Heart left ventricle (tissue), 16 donors: Measurements from ENCODE around the gene DMKN. TPM values are rescaled to one million over a fixed set of nuclear protein-coding genes. Genes with fewer than 3 reads are reported as not detected.
A peak's percentile ranks its signal among the peaks of the same experiment; 100 is the strongest.

ENCODE experiments used
- ATAC-seq, 4 donors: fragments of 200-7000 bp; cut with Tn5 transposase; one replicate each; pipeline ENCODE4 v1.9.1; 2020 to 2022; ENCODE audit warnings: moderate library complexity in 4 of 4, mild to moderate bottlenecking in 3 of 4, moderate number of reproducible peaks in 1 of 4
- DNase-seq, 5 donors: peaks; one replicate each; pipeline ENCODE4 v3.0.0-alpha.2; 2020
- H3K27ac ChIP-seq, 12 donors: fragments of 200-600 bp; sonication (generic) in 4 of 12; one replicate each; pipeline versions ENCODE4 v1.5.0 to v1.8.0; 2016 to 2022; ENCODE audit warnings: mild to moderate bottlenecking in 2 of 12
- H3K27me3 ChIP-seq, 9 donors: fragments of 200-600 bp; sonication (generic) in 2 of 9; one replicate each; pipeline versions ENCODE4 v1.5.1 to v1.8.0; 2016 to 2022; ENCODE audit warnings: mild to moderate bottlenecking in 3 of 9
- H3K36me3 ChIP-seq, 9 donors: fragments of 200-600 bp; sonication (generic) in 2 of 9; one replicate each; pipeline versions ENCODE4 v1.5.0 to v1.8.0; 2018 to 2022; ENCODE audit warnings: mild to moderate bottlenecking in 2 of 9
- H3K4me1 ChIP-seq, 12 donors: fragments of 200-600 bp; sonication (generic) in 4 of 12; one replicate each; pipeline versions ENCODE4 v1.5.0 to v1.8.0; 2016 to 2022; ENCODE audit warnings: mild to moderate bottlenecking in 3 of 12
- H3K4me3 ChIP-seq, 12 donors: fragments of 200-600 bp; sonication (generic) in 4 of 12; one replicate each; pipeline versions ENCODE4 v1.5.0 to v1.8.0; 2017 to 2022; ENCODE audit warnings: mild to moderate bottlenecking in 9 of 12, moderate library complexity in 4 of 12
- H3K9me3 ChIP-seq, 12 donors: fragments of 200-600 bp; sonication (generic) in 4 of 12; one replicate each; pipeline versions ENCODE4 v1.5.0 to v1.8.0; 2016 to 2022; ENCODE audit warnings: mild to moderate bottlenecking in 1 of 12
- POLR2A ChIP-seq, 2 donors: fragments of 450-650 bp; IDR thresholded peaks; one replicate each; pipeline ENCODE4 v1.6.1; 2017; ENCODE audit warnings: antibody characterized with exemption in 2 of 2, mild to moderate bottlenecking in 2 of 2, moderate library complexity in 2 of 2
- WGBS, 4 donors: extraction: QIAGEN DNeasy Blood & Tissue Kit in 2 of 4; methylation state at CpG; one replicate each; pipeline versions ENCODE4 v1.1.5 to v1.1.7; 2013 to 2018; 5-methylcytosine and 5-hydroxymethylcytosine counted together
- intact Hi-C, 10 donors: fragments of 100-400 bp; cut with DNase I; formaldehyde crosslinking; loops; one replicate each; pipeline versions ENCODE4 v1.11.1 to v1.14.2; 2022
- polyA plus RNA-seq, 2 donors: library from polyadenylated mRNA; stranded (reverse); fragments of 200-250 nt; gene quantifications; one replicate each; pipeline ENCODE4 v1.2.3, GENCODE V29; 2013
- total RNA-seq, 9 donors: library from RNA; depleted of rRNA in 2 of 9; stranded (reverse); fragments of >200 nt in 2 of 9; fragmentation: NEBNext Ultra II Directional in 3 of 9; extraction: Animal tissue kit (Norgen Biotek cat#: 25700) in 3 of 9; gene quantifications; one replicate each; pipeline versions ENCODE4 v1.1.0 to v1.2.4, GENCODE V29; 2016 to 2023
- TF ChIP-seq, protein P1 (sequence below), 12 donors: fragments of 200-600 bp; sonication (generic) in 4 of 12; IDR thresholded peaks; one replicate each; pipeline versions ENCODE4 v1.5.0 to v1.8.0; 2018 to 2022; ENCODE audit warnings: antibody characterized with exemption in 12 of 12, mild to moderate bottlenecking in 5 of 12
- donor health status: ischemic (EF 13 %, LVEDD 7.1; RV severe dilation, severe dysfunction).
- donor health status: healthy with polysubstance abuse.
- donor health status: DM: no; HTN: yes; CAD: no.
- donor health status: DM: no; HTN: no; CAD: no.
- donor health status: ischemic (EF 25% LVEDD 6.9; RV normal size, moderate dysfunction).
- donor health status: ischemic (EF 25% LVEDD 5.7; RV mildly dilated, moderate dysfunction).
- donor health status: healthy.
- donor health status: DM: yes; HTN: yes; CAD: no.
- donor health status: ischemic (EF 35%, LVEDD 5.7; RV mildly dilated, moderate dysfunction).
- donor health status: nonischemic (EF 11% LVEDD 7.7; RV severe dilation, severe dysfunction).
- donor health status: DM: yes; HTN: yes; CAD: no.
- donor health status: PGD.
- donor health status: ischemic (EF 29% LVEDD 5.4; RV normal size, mild dysfunction).
- donor health status: nonischemic (EF 23%, LVEDD 6.1; RV moderate dilation, normal function).

The DMKN gene
- total and polyA plus RNA-seq, 11 donors: 7.8 to 38.8 (median 13.0) TPM

DNA sequence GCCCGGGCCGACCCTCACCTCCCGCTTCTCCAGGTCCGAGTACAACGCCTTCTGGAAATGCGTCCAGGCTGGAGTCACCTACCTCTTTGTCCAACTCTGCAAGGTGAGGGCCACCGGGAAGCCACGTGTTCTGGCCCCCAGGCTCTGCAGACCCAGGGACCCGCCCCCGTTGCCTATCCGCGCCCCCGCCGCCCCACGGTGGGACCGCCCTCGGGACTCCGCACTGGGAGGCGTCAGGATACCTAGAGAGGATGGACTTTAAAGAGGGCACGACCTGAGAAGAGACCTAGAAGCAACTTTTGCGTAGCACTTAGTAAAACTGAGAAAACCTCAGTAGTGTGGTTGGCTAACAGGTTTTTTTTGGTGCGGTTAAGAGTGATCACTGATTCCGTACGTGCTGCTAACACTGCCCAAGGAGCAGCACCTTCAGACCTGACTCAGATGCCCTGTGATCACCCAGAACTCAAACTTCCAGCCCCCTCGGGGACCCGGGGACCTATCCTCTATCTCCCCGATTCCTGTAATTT lies 32.5 kb upstream of the DMKN start:
- DNase-seq (peak in 3 of 5 donors; percentile 34 to 46 (median 42)), ATAC-seq (peak in 3 of 4 donors; percentile 13 to 57 (median 30))
- Histone ChIP-seq H3K9me3 (no peaks in the 10 kb centered on the region), H3K4me1 (peaks cover 4 to 30% (median 17%) of the 10 kb centered on the region in 12 donors), H3K27me3 (no peaks in the 10 kb centered on the region), H3K4me3 (peak overlapping the region; percentile 63 to 99 (median 88)), H3K36me3 (peaks cover 0 to 12% (median 0%) of the 10 kb centered on the region in 9 donors), H3K27ac (peak overlapping the region in 11 of 12 donors; percentile 70 to 87 (median 77))
- intact Hi-C loops: loop anchor here in 8 of 10 donors (1.0 to 10.0 kb wide), 6 partner anchors 66 to 171 kb away; partner anchors contain the start of genes KMT2B (in 4 of the 8) and HAUS5 (in 3 of the 8)
- WGBS, 4 donors: 4 to 7% (median 4%) methylated on average over 21 to 27 of the region's 27 CpGs
- no peak for TF ChIP-seq POLR2A (IDR thresholded peaks at IDR 0.05)
- TF ChIP-seq, protein P1, sequence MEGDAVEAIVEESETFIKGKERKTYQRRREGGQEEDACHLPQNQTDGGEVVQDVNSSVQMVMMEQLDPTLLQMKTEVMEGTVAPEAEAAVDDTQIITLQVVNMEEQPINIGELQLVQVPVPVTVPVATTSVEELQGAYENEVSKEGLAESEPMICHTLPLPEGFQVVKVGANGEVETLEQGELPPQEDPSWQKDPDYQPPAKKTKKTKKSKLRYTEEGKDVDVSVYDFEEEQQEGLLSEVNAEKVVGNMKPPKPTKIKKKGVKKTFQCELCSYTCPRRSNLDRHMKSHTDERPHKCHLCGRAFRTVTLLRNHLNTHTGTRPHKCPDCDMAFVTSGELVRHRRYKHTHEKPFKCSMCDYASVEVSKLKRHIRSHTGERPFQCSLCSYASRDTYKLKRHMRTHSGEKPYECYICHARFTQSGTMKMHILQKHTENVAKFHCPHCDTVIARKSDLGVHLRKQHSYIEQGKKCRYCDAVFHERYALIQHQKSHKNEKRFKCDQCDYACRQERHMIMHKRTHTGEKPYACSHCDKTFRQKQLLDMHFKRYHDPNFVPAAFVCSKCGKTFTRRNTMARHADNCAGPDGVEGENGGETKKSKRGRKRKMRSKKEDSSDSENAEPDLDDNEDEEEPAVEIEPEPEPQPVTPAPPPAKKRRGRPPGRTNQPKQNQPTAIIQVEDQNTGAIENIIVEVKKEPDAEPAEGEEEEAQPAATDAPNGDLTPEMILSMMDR (IDR thresholded peaks at IDR 0.05): no peak

DNA sequence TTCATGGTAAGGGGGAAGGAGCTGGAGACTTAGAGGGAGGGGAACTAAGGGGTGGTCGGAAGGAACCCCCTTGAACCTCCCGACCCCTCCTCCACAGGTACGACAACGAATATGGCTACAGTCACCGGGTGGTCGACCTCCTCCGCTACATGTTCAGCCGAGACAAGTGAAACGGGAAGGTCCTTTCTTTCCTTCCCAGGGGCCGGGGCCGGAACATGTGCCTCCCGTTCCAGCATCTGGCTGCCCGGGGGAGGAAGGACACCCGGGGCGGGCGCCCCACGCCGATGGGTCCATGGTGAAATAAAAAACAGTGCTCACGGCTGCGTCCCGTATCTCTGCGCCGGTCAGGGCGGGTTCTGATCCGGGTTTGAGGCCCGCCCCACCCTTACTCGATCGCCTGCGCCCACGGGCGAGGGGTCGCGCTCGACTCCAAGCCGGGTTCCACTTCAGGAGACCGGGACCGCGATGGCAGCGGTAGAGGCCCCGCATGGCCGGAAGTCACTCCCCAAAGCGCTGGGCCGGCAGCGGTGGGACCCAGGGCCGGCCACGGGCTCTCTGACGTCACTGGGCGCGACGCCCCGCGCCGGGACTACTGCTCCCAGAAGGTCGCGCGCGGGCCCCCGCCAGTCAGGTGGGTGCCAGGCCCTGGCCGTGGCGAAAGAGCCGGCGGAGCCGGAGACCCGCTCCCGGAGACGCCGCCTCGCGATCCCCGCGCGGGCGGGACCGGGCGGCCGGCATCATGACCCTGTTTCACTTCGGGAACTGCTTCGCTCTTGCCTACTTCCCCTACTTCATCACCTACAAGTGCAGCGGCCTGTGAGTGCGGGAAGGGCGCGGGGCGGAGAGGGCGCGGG lies 31.8 kb upstream of the DMKN start, which contains the start of gene TMEM147:
TMEM147 (plus strand) TSS at position 626 of the 854 bp plus-strand sequence; CDS start at position 740, 114 bp downstream.
- ATAC-seq: peak; percentile 96 to 99 (median 98)
- H3K36me3 ChIP-seq: peaks cover 0 to 12% (median 0%) of the 10 kb centered on the region in 9 donors
- WGBS, 4 donors: 0 to 3% (median 0%) methylated on average over 24 to 85 of the region's 85 CpGs
- peak within 1 kb of the TSS; percentile 63 to 99 (median 88) for H3K4me3 ChIP-seq
- TF ChIP-seq, protein P1 (IDR thresholded peaks at IDR 0.05): peak in 1 of 12 donors; percentile 11
- TF ChIP-seq POLR2A (IDR thresholded peaks at IDR 0.05): peak in 1 of 2 donors; percentile 76
- peaks cover 4 to 30% (median 17%) of the 10 kb centered on the region in 12 donors for H3K4me1 ChIP-seq
- no peaks in the 10 kb centered on the region for H3K27me3 ChIP-seq
- H3K9me3 ChIP-seq: no peaks in the 10 kb centered on the region
- H3K27ac ChIP-seq: peak within 1 kb of the TSS; percentile 8 to 87 (median 76)
- intact Hi-C loops: loop anchor here in 8 of 10 donors (1.0 to 10.0 kb wide), 6 partner anchors 67 to 172 kb away; partner anchors contain the start of genes KMT2B (in 4 of the 8) and HAUS5 (in 3 of the 8)
- peak; percentile 94 to 97 (median 95) for DNase-seq

DNA sequence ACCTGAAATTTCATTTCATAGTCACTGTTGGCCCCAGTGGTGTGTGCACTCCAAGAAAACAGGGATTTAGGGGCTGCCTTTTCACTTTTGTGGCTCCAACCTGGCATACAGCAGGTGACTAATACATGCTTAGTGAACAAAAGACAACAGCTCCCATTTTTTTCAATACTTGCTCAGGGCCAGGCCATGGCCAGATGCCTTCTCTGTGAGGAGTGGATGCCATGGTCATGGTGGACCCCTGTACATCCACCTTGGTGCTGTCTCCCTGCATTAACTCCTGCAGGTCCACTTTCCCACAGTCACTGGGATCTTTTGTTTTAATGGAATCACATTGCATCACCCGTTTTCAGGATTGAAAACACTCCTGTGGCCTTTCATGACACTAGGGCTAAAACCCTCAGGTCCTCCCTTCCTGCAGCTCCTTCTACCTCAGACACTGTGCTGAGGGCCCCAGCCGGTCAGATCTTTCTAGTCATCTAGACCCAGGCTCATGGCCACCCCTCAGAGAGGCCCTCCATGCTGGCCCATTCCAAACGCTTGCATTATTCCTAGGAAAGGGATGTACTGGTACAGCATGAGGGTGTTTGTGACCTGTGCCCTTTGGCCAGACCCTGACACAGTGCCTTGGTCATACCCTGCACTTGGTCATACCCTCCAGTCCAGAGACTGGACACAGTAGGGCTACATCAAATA lies 30.8 kb upstream of the DMKN start:
- DNase-seq: no peak

More for the DNA sequence above, 30.8 kb upstream of the DMKN start:
- intact Hi-C loops: loop anchor here in 3 of 10 donors (2.0 to 10.0 kb wide), 3 partner anchors 71 to 173 kb away; partner anchors contain the start of genes HAUS5 (in 1 of the 3) and KMT2B (in 1 of the 3)
- WGBS, 4 donors: 78 to 87% (median 82%) methylated on average over 3 of the region's 3 CpGs
- H3K36me3 ChIP-seq: peaks cover 0 to 12% (median 0%) of the 10 kb centered on the region in 9 donors
- no peak for ATAC-seq
- peak overlapping the region in 11 of 12 donors; percentile 63 to 98 (median 84) for H3K4me3 ChIP-seq
- peaks cover 4 to 30% (median 17%) of the 10 kb centered on the region in 12 donors for H3K4me1 ChIP-seq
- TF ChIP-seq, protein P1 (IDR thresholded peaks at IDR 0.05): no peak
- TF ChIP-seq POLR2A (IDR thresholded peaks at IDR 0.05): no peak
- H3K9me3 ChIP-seq: no peaks in the 10 kb centered on the region
- no peaks in the 10 kb centered on the region for H3K27me3 ChIP-seq
- peak overlapping the region in 2 of 12 donors; percentile 81 to 86 for H3K27ac ChIP-seq
